HG03558 (cell line): ENCODE data around the gene CAMTA1.
A peak's percentile ranks its signal among the peaks of the same experiment; 100 is the strongest.
"Not testable (repeated sequence)": the region's sequence is repeated elsewhere in the genome, so short reads cannot be mapped to it uniquely, and the experiment has no call there.

ENCODE experiments used
- ATAC-seq: cut with Tn5 transposase; IDR thresholded peaks from one replicate; pipeline ENCODE4 v1.9.1; 2021; ENCODE audit warnings: moderate number of reproducible peaks; ENCODE audit not compliant: unreplicated experiment; ENCODE audit errors: extremely low read depth

Gene CAMTA1

GRCh38 chr1:7691576-7691975, 906.3 kb downstream of the CAMTA1 start:
- no peak for ATAC-seq

GRCh38 chr1:7692005-7692404, 906.8 kb downstream of the CAMTA1 start:
- ATAC-seq: no peak

GRCh38 chr1:7693037-7693436, 907.8 kb downstream of the CAMTA1 start:
- not testable (repeated sequence) for ATAC-seq

GRCh38 chr1:7693662-7694061, 908.4 kb downstream of the CAMTA1 start:
- no peak for ATAC-seq

- no peak for ATAC-seq
Measured at GRCh38 chr1:7694600-7695496, 909.6 kb downstream of the CAMTA1 start.

GRCh38 chr1:7695497-7696117, 910.4 kb downstream of the CAMTA1 start:
- no peak for ATAC-seq

GRCh38 chr1:7698641-7699040, 913.4 kb downstream of the CAMTA1 start:
- no peak for ATAC-seq

- ATAC-seq: no peak
Measured at GRCh38 chr1:7702365-7702764, 917.1 kb downstream of the CAMTA1 start.

GRCh38 chr1:7703321-7704213, 918.3 kb downstream of the CAMTA1 start:
- no peak for ATAC-seq

GRCh38 chr1:7704214-7705047, 919.2 kb downstream of the CAMTA1 start:
- ATAC-seq: peak; percentile 81

- ATAC-seq: no peak
Measured at GRCh38 chr1:7705048-7705907, 920.0 kb downstream of the CAMTA1 start.

GRCh38 chr1:7705908-7706216, 920.6 kb downstream of the CAMTA1 start:
- ATAC-seq: no peak

- ATAC-seq: no peak
Measured at GRCh38 chr1:7707527-7707926, 922.3 kb downstream of the CAMTA1 start.

- ATAC-seq: not testable (repeated sequence)
Measured at GRCh38 chr1:7708065-7708464, 922.8 kb downstream of the CAMTA1 start.

GRCh38 chr1:7710859-7711258, 925.6 kb downstream of the CAMTA1 start:
- no peak for ATAC-seq

- no peak for ATAC-seq
Measured at GRCh38 chr1:7712731-7713323, 927.6 kb downstream of the CAMTA1 start.

GRCh38 chr1:7716506-7716905, 931.3 kb downstream of the CAMTA1 start:
- no peak for ATAC-seq

- no peak for ATAC-seq
Measured at GRCh38 chr1:7717748-7718368, 932.6 kb downstream of the CAMTA1 start.
